Trophoblast cell (in vitro differentiated cells and primary cell): Measurements from ENCODE around the gene DDTL.
"Not testable (repeated sequence)": the region's sequence is repeated elsewhere in the genome, so short reads cannot be mapped to it uniquely, and the experiment has no call there.

Experiments used
- DNase-seq, 2 donors: peaks; one replicate each; pipeline ENCODE4 v3.0.0-alpha.2; 2016
- H2AFZ ChIP-seq: 2 replicates; pipeline ENCODE4 v1.6.1; 2013; ENCODE audit warnings: low read length, moderate library complexity, mild to moderate bottlenecking; ENCODE audit not compliant: insufficient read depth, poor library complexity
- H2AK5ac ChIP-seq: 2 replicates; pipeline ENCODE4 v1.6.1; 2013; ENCODE audit warnings: mild to moderate bottlenecking, low read length
- H2BK120ac ChIP-seq: 2 replicates; pipeline ENCODE4 v1.6.1; 2013; ENCODE audit warnings: low read length, mild to moderate bottlenecking, moderate library complexity; ENCODE audit not compliant: insufficient read depth, poor library complexity
- H2BK12ac ChIP-seq: 2 replicates; pipeline ENCODE4 v1.6.1; 2013; ENCODE audit warnings: mild to moderate bottlenecking, low read length, moderate library complexity
- H2BK5ac ChIP-seq: 2 replicates; pipeline ENCODE4 v1.6.1; 2013; ENCODE audit warnings: low read length, low read depth, moderate library complexity, mild to moderate bottlenecking; ENCODE audit not compliant: poor library complexity
- H3K14ac ChIP-seq: 2 replicates; pipeline ENCODE4 v1.6.1; 2013; ENCODE audit warnings: mild to moderate bottlenecking, low read length
- H3K18ac ChIP-seq: 2 replicates; pipeline ENCODE4 v1.6.1; 2013; ENCODE audit warnings: mild to moderate bottlenecking, low read length
- H3K23ac ChIP-seq: 2 replicates; pipeline ENCODE4 v1.6.1; 2013; ENCODE audit warnings: low read length
- H3K27ac ChIP-seq: 2 replicates; pipeline ENCODE4 v1.5.1; 2013; ENCODE audit warnings: low read depth, mild to moderate bottlenecking, inconsistent platforms, low read length, moderate library complexity
- H3K27me3 ChIP-seq: 2 replicates; pipeline ENCODE4 v1.6.1; 2013; ENCODE audit warnings: inconsistent platforms, mild to moderate bottlenecking, low read length, moderate library complexity; ENCODE audit not compliant: insufficient read depth
- H3K36me3 ChIP-seq, 2 experiments: 1 replicate in 1 of 2; 2 replicates in 1 of 2; pipeline ENCODE4 v1.6.1; 2013; ENCODE audit warnings: low read length in 2 of 2, mild to moderate bottlenecking in 2 of 2, moderate library complexity in 1 of 2; ENCODE audit not compliant: insufficient read depth in 2 of 2, control insufficient read depth in 1 of 2
- H3K4ac ChIP-seq: 2 replicates; pipeline ENCODE4 v1.6.1; 2013; ENCODE audit warnings: low read depth, mild to moderate bottlenecking, low read length, moderate library complexity
- H3K4me1 ChIP-seq, 2 experiments: 1 replicate in 1 of 2; 2 replicates in 1 of 2; pipeline ENCODE4 v1.6.1; 2013; ENCODE audit warnings: low read length in 2 of 2, mild to moderate bottlenecking in 2 of 2, moderate library complexity in 1 of 2; ENCODE audit not compliant: insufficient read depth in 2 of 2, control insufficient read depth in 1 of 2
- H3K4me2 ChIP-seq: 2 replicates; pipeline ENCODE4 v1.6.1; 2013; ENCODE audit warnings: inconsistent platforms, mild to moderate bottlenecking, low read length, moderate library complexity
- H3K4me3 ChIP-seq: 2 replicates; pipeline ENCODE4 v1.5.1; 2013; ENCODE audit warnings: mild to moderate bottlenecking, low read depth, low read length, inconsistent platforms
- H3K79me1 ChIP-seq: one replicate; pipeline ENCODE4 v1.6.1; 2013; ENCODE audit warnings: low read length
- H3K79me2 ChIP-seq: 2 replicates; pipeline ENCODE4 v1.6.1; 2013; ENCODE audit warnings: low read length, mild to moderate bottlenecking; ENCODE audit not compliant: control insufficient read depth, insufficient read depth, poor library complexity
- H3K9ac ChIP-seq: 2 replicates; pipeline ENCODE4 v1.6.1; 2013; ENCODE audit warnings: mild to moderate bottlenecking, low read length
- H3K9me3 ChIP-seq: 2 replicates; pipeline ENCODE4 v1.6.1; 2013; ENCODE audit warnings: low read depth, mild to moderate bottlenecking, control low read depth, inconsistent platforms, low read length; ENCODE audit not compliant: insufficient read depth
- H4K12ac ChIP-seq: 2 replicates; pipeline ENCODE4 v1.6.1; 2013; ENCODE audit warnings: low read depth, mild to moderate bottlenecking, low read length, moderate library complexity
- H4K8ac ChIP-seq: 2 replicates; pipeline ENCODE4 v1.6.1; 2013; ENCODE audit warnings: low read depth, mild to moderate bottlenecking, low read length, moderate library complexity
- H4K91ac ChIP-seq: one replicate; pipeline ENCODE4 v1.6.1; 2013; ENCODE audit warnings: low read depth, mild to moderate bottlenecking, low read length, moderate library complexity
- WGBS: extraction: QIAGEN DNeasy Blood & Tissue Kit; methylation state at CpG from one replicate; pipeline ENCODE4 v1.1.7; 2013; ENCODE audit warnings: missing lambda C conversion rate; ENCODE audit not compliant: insufficient read length, insufficient coverage; ENCODE audit errors: extremely low coverage; 5-methylcytosine and 5-hydroxymethylcytosine counted together

The DDTL gene

GRCh38 chr22:23974345-23974744 is 7.7 kb downstream of the DDTL start, which contains the start of gene DDT:
DDT (minus strand) TSS chr22:23974441; CDS start chr22:23974414, 27 bp downstream.
- H3K14ac ChIP-seq, H3K27me3 ChIP-seq, H2BK120ac ChIP-seq, H3K79me1 ChIP-seq, H4K8ac ChIP-seq, DNase-seq, H2BK5ac ChIP-seq, H4K12ac ChIP-seq, H3K4ac ChIP-seq, H4K91ac ChIP-seq, H2BK12ac ChIP-seq, H3K9me3 ChIP-seq, H3K23ac ChIP-seq, H2AFZ ChIP-seq, H3K18ac ChIP-seq, H3K4me1 ChIP-seq, H2AK5ac ChIP-seq, H3K4me2 ChIP-seq, H3K9ac ChIP-seq, H3K27ac ChIP-seq, H3K79me2 ChIP-seq, H3K4me3 ChIP-seq: not testable (repeated sequence)
- H3K36me3 ChIP-seq = peaks cover 20 to 25% of the 10 kb centered on the region in 2 experiments
- WGBS = no CpG with 5 or more reads among the region's 29 CpGs

- not testable (repeated sequence) for H3K18ac ChIP-seq, H4K12ac ChIP-seq, H2AFZ ChIP-seq, H3K9ac ChIP-seq, H3K4ac ChIP-seq, H3K27ac ChIP-seq, H3K4me2 ChIP-seq, H3K9me3 ChIP-seq, H2BK120ac ChIP-seq, H3K14ac ChIP-seq, H3K27me3 ChIP-seq, H2BK5ac ChIP-seq, H3K23ac ChIP-seq, H2BK12ac ChIP-seq, H4K8ac ChIP-seq, H3K79me2 ChIP-seq, H4K91ac ChIP-seq, DNase-seq, H2AK5ac ChIP-seq, H3K4me1 ChIP-seq, H3K4me3 ChIP-seq, H3K79me1 ChIP-seq
- H3K36me3 ChIP-seq = peaks cover 15 to 20% of the 10 kb centered on the region in 2 experiments
- WGBS = no CpG with 5 or more reads among the region's 27 CpGs
Observed at GRCh38 chr22:23974836-23975352, 8.2 kb downstream of the DDTL start.

- not testable (repeated sequence) for H4K91ac ChIP-seq, H3K23ac ChIP-seq, H3K27ac ChIP-seq, H3K14ac ChIP-seq, H2BK120ac ChIP-seq, H2BK12ac ChIP-seq, H3K9ac ChIP-seq, DNase-seq, H3K18ac ChIP-seq, H3K27me3 ChIP-seq, H3K4me3 ChIP-seq, H2AK5ac ChIP-seq, H3K79me2 ChIP-seq, H4K12ac ChIP-seq, H3K4ac ChIP-seq, H3K4me1 ChIP-seq, H3K9me3 ChIP-seq, H3K36me3 ChIP-seq, H2AFZ ChIP-seq, H2BK5ac ChIP-seq, H4K8ac ChIP-seq, H3K4me2 ChIP-seq, H3K79me1 ChIP-seq
- WGBS = no CpG with 5 or more reads among the region's 12 CpGs
Observed at GRCh38 chr22:23977304-23977703, 10.6 kb downstream of the DDTL start.

GRCh38 chr22:23979557-23980240 is 13.0 kb downstream of the DDTL start, which contains the start of gene GSTT2:
GSTT2 (plus strand) TSS chr22:23980134.
- not testable (repeated sequence) for H3K27me3 ChIP-seq, H3K4me2 ChIP-seq, H3K9ac ChIP-seq, H2BK120ac ChIP-seq, H3K23ac ChIP-seq, H4K8ac ChIP-seq, H4K91ac ChIP-seq, H3K14ac ChIP-seq, H2BK5ac ChIP-seq, H3K36me3 ChIP-seq, H3K18ac ChIP-seq, H3K4me3 ChIP-seq, DNase-seq, H2AK5ac ChIP-seq, H2BK12ac ChIP-seq, H3K79me1 ChIP-seq, H4K12ac ChIP-seq, H3K79me2 ChIP-seq, H2AFZ ChIP-seq, H3K4ac ChIP-seq, H3K4me1 ChIP-seq, H3K9me3 ChIP-seq, H3K27ac ChIP-seq
- no CpG with 5 or more reads among the region's 41 CpGs for WGBS
